GM21447 (cell line): Measurements from ENCODE around the gene GAB1.

Experiments
- ATAC-seq: cut with Tn5 transposase; IDR thresholded peaks from one replicate; pipeline ENCODE4 v1.9.1; 2021; ENCODE audit not compliant: unreplicated experiment

GAB1 gene

GRCh38 chr4:143383005-143383574 lies 46.4 kb downstream of the GAB1 start:
- no peak for ATAC-seq

- ATAC-seq = no peak
Measured at GRCh38 chr4:143384381-143384994, 47.8 kb downstream of the GAB1 start.

GRCh38 chr4:143386812-143387211 lies 50.1 kb downstream of the GAB1 start:
- no peak for ATAC-seq

- ATAC-seq = no peak
Measured at GRCh38 chr4:143389579-143390195, 53.0 kb downstream of the GAB1 start.

- no peak for ATAC-seq
Measured at GRCh38 chr4:143390764-143391163, 54.1 kb downstream of the GAB1 start.

GRCh38 chr4:143391261-143391660 lies 54.6 kb downstream of the GAB1 start:
- ATAC-seq = no peak

GRCh38 chr4:143391895-143392294 lies 55.2 kb downstream of the GAB1 start:
- ATAC-seq = no peak

GRCh38 chr4:143393195-143393594 lies 56.5 kb downstream of the GAB1 start:
- no peak for ATAC-seq

GRCh38 chr4:143394739-143395453 lies 58.2 kb downstream of the GAB1 start:
- no peak for ATAC-seq

GRCh38 chr4:143396695-143397094 lies 60.0 kb downstream of the GAB1 start:
- ATAC-seq = no peak

- no peak for ATAC-seq
Measured at GRCh38 chr4:143397335-143397734, 60.7 kb downstream of the GAB1 start.

GRCh38 chr4:143397887-143398286 lies 61.2 kb downstream of the GAB1 start:
- ATAC-seq = no peak

GRCh38 chr4:143399113-143399949 lies 62.7 kb downstream of the GAB1 start:
- ATAC-seq = peak; percentile 48

- no peak for ATAC-seq
Measured at GRCh38 chr4:143400082-143400481, 63.4 kb downstream of the GAB1 start.

GRCh38 chr4:143402776-143403552 lies 66.3 kb downstream of the GAB1 start:
- ATAC-seq = peak; percentile 27

- ATAC-seq = no peak
Measured at GRCh38 chr4:143403553-143403820, 66.8 kb downstream of the GAB1 start.

- peak; percentile 95 for ATAC-seq
Measured at GRCh38 chr4:143404555-143404954, 67.9 kb downstream of the GAB1 start.

GRCh38 chr4:143405075-143405730 lies 68.5 kb downstream of the GAB1 start:
- peak; percentile 31 for ATAC-seq

GRCh38 chr4:143406523-143406922 lies 69.8 kb downstream of the GAB1 start:
- no peak for ATAC-seq

- ATAC-seq = no peak
Measured at GRCh38 chr4:143407474-143407873, 70.8 kb downstream of the GAB1 start.
